ENCODE measurements around the gene KIF13A.

GRCh38 chr6:18021166-18021850 lies 33.9 kb upstream of the KIF13A start:
- TF ChIP-seq, protein P1, sequence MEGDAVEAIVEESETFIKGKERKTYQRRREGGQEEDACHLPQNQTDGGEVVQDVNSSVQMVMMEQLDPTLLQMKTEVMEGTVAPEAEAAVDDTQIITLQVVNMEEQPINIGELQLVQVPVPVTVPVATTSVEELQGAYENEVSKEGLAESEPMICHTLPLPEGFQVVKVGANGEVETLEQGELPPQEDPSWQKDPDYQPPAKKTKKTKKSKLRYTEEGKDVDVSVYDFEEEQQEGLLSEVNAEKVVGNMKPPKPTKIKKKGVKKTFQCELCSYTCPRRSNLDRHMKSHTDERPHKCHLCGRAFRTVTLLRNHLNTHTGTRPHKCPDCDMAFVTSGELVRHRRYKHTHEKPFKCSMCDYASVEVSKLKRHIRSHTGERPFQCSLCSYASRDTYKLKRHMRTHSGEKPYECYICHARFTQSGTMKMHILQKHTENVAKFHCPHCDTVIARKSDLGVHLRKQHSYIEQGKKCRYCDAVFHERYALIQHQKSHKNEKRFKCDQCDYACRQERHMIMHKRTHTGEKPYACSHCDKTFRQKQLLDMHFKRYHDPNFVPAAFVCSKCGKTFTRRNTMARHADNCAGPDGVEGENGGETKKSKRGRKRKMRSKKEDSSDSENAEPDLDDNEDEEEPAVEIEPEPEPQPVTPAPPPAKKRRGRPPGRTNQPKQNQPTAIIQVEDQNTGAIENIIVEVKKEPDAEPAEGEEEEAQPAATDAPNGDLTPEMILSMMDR (IDR thresholded peaks at IDR 0.05) = no peak
- TF ChIP-seq POLR2A (IDR thresholded peaks at IDR 0.05) = no peak

Data from vagina (tissue), 2 donors.